Measurements from ENCODE around the gene GBP6.
"Not testable (repeated sequence)": the region's sequence is repeated elsewhere in the genome, so short reads cannot be mapped to it uniquely, and the experiment has no call there.

The GBP6 gene

GRCh38 chr1:89358287-89358893 lies 5.5 kb upstream of the GBP6 start:
- peak; percentile 86 for TF ChIP-seq CTCF (conservative IDR thresholded peaks at IDR 0.05)
- no peak for TF ChIP-seq ZFX (IDR thresholded peaks at IDR 0.05)
- no peak overlapping the region for H3K27ac ChIP-seq

GRCh38 chr1:89360716-89361115 lies 3.1 kb upstream of the GBP6 start:
- TF ChIP-seq ZFX (IDR thresholded peaks at IDR 0.05) (no peak), CTCF (conservative IDR thresholded peaks at IDR 0.05) (no peak)

GRCh38 chr1:89361681-89362080 lies 2.2 kb upstream of the GBP6 start:
- no peak overlapping the region for H3K27ac ChIP-seq
- TF ChIP-seq CTCF (conservative IDR thresholded peaks at IDR 0.05) (no peak), ZFX (IDR thresholded peaks at IDR 0.05) (no peak)

More at GRCh38 chr1:89360716-89361115, 3.1 kb upstream of the GBP6 start:
- no peak overlapping the region for H3K27ac ChIP-seq

GRCh38 chr1:89363196-89363595 lies 663 bp upstream of the GBP6 start:
- TF ChIP-seq ZFX (IDR thresholded peaks at IDR 0.05) (no peak), CTCF (conservative IDR thresholded peaks at IDR 0.05) (no peak)
- no peak overlapping the region for H3K27ac ChIP-seq

GRCh38 chr1:89364954-89365550 lies 1.2 kb downstream of the GBP6 start:
- no peak overlapping the region for H3K27ac ChIP-seq
- TF ChIP-seq CTCF (conservative IDR thresholded peaks at IDR 0.05): no peak
- TF ChIP-seq ZFX (IDR thresholded peaks at IDR 0.05): no peak

GRCh38 chr1:89367221-89367620 lies 3.4 kb downstream of the GBP6 start:
- TF ChIP-seq CTCF (conservative IDR thresholded peaks at IDR 0.05) (no peak), ZFX (IDR thresholded peaks at IDR 0.05) (no peak)
- no peak overlapping the region for H3K27ac ChIP-seq

GRCh38 chr1:89369331-89369730 lies 5.5 kb downstream of the GBP6 start:
- TF ChIP-seq ZFX (IDR thresholded peaks at IDR 0.05): no peak
- TF ChIP-seq CTCF (conservative IDR thresholded peaks at IDR 0.05): no peak

GRCh38 chr1:89373810-89374209 lies 10.0 kb downstream of the GBP6 start:
- H3K27ac ChIP-seq: not testable (repeated sequence)

More at GRCh38 chr1:89369331-89369730, 5.5 kb downstream of the GBP6 start:
- H3K27ac ChIP-seq: no peak overlapping the region
